Smooth muscle cell (in vitro differentiated cells): Measurements from ENCODE around the gene C1QTNF6. TPM values are rescaled to one million over a fixed set of nuclear protein-coding genes. Genes with fewer than 3 reads are reported as not detected.

ENCODE experiments used
- DNase-seq: peaks from one replicate; lab custom pipeline; 2025; ENCODE audit not compliant: unreplicated experiment; lab: John Stamatoyannopoulos, UW
- H2AFZ ChIP-seq: fragments of 200-600 bp; sonication (generic); 2 replicates; pipeline ENCODE4 v1.6.0; 2016; ENCODE audit warnings: antibody characterized with exemption, low read depth, mild to moderate bottlenecking
- H3F3A ChIP-seq: fragments of 200-600 bp; sonication (generic); 2 replicates; pipeline ENCODE4 v1.6.0; 2017; ENCODE audit warnings: antibody characterized with exemption, low read depth
- H3K27ac ChIP-seq: fragments of 200-600 bp; sonication (generic); 2 replicates; pipeline ENCODE4 v1.5.1; 2016; ENCODE audit warnings: low read depth, mild to moderate bottlenecking
- H3K27me3 ChIP-seq: fragments of 200-600 bp; sonication (generic); 2 replicates; pipeline ENCODE4 v1.6.1; 2016; ENCODE audit warnings: low read depth, mild to moderate bottlenecking
- H3K36me3 ChIP-seq: fragments of 200-600 bp; sonication (generic); 2 replicates; pipeline ENCODE4 v1.5.1; 2016; ENCODE audit warnings: low read depth
- H3K4me1 ChIP-seq: fragments of 200-600 bp; sonication (generic); 2 replicates; pipeline ENCODE4 v1.5.1; 2016; ENCODE audit warnings: low read depth
- H3K4me2 ChIP-seq: fragments of 200-600 bp; sonication (generic); 2 replicates; pipeline ENCODE4 v1.6.0; 2016; ENCODE audit warnings: mild to moderate bottlenecking
- H3K4me3 ChIP-seq: fragments of 200-600 bp; sonication (generic); 2 replicates; pipeline ENCODE4 v1.5.1; 2016; ENCODE audit warnings: mild to moderate bottlenecking
- H3K79me2 ChIP-seq: fragments of 200-600 bp; sonication (generic); 2 replicates; pipeline ENCODE4 v1.6.0; 2016; ENCODE audit warnings: low read depth, mild to moderate bottlenecking
- H3K9ac ChIP-seq: fragments of 200-600 bp; sonication (generic); 2 replicates; pipeline ENCODE4 v1.6.0; 2016; ENCODE audit warnings: low read depth
- H3K9me3 ChIP-seq: fragments of 200-600 bp; sonication (generic); replicated peaks from 2 replicates; pipeline ENCODE4 v1.5.1; 2016; ENCODE audit warnings: low read depth
- H4K20me1 ChIP-seq: fragments of 200-600 bp; sonication (generic); 2 replicates; pipeline ENCODE4 v1.6.0; 2016; ENCODE audit warnings: low read depth
- WGBS: methylation state at CpG from one replicate; pipeline ENCODE4 v1.1.7; 2016; ENCODE audit warnings: low lambda C conversion rate; 5-methylcytosine and 5-hydroxymethylcytosine counted together
- polyA plus RNA-seq: library from polyadenylated mRNA; unstranded; fragments of >200 nt; fragmentation: Nextera tagmentation; extraction: Ambion mirVana; gene quantifications from 2 replicates; pipeline ENCODE4 v1.2.1, GENCODE V29; 2016
- total RNA-seq: library from RNA; depleted of rRNA; stranded (reverse); fragments of >200 nt; gene quantifications from 2 replicates; pipeline ENCODE4 v1.2.3, GENCODE V29; 2014
- TF ChIP-seq, protein P1 (sequence below): fragments of 200-600 bp; sonication (generic); IDR thresholded peaks from 2 replicates; pipeline ENCODE4 v1.5.1; 2017; ENCODE audit warnings: borderline replicate concordance, mild to moderate bottlenecking, antibody characterized with exemption; ENCODE audit not compliant: insufficient read depth, poor library complexity, severe bottlenecking

Gene C1QTNF6
- total and polyA plus RNA-seq, 2 experiments from 2014 or later, result 14.3 to 26.8 TPM

DNA sequence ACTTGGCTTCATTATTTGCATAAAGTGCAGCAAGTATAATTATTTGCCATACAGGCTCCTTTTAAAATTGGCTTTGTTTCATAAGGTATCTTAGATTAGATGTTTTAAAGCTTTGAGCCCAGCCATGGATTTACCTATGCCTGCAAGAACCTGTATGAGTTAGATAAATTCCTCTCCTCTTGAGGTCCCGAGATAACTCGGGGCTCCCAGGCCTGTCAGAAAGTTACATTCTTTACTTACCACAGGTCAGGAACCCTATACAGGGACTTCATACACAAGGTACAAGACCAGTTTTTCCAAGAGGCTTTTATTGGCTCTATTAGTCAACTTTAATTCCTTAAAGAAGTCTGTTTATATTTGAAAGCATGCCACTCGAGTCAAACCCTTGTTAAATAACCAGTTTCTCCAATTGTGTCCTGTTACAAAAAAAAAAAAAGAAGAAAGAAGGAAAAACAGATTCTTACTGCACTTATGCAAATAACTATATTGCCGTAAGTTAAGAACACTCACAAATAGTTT is 2.3 kb upstream of the C1QTNF6 start:
- Histone ChIP-seq H2AFZ (no peak overlapping the region), H3K4me1 (peaks cover 35% of the 10 kb centered on the region), H3K9ac (no peak overlapping the region), H3K36me3 (no peaks in the 10 kb centered on the region), H3K79me2 (no peaks in the 10 kb centered on the region), H4K20me1 (no peaks in the 10 kb centered on the region), H3K4me2 (peak overlapping the region; percentile 23), H3K4me3 (no peak overlapping the region), H3F3A (peaks cover 3% of the 10 kb centered on the region), H3K27me3 (no peaks in the 10 kb centered on the region), H3K27ac (peak overlapping the region; percentile 80), H3K9me3 (no peaks in the 10 kb centered on the region)
- 51% methylated on average over 4 of the region's 4 CpGs for WGBS
- DNase-seq, result no peak
- TF ChIP-seq, protein P1, sequence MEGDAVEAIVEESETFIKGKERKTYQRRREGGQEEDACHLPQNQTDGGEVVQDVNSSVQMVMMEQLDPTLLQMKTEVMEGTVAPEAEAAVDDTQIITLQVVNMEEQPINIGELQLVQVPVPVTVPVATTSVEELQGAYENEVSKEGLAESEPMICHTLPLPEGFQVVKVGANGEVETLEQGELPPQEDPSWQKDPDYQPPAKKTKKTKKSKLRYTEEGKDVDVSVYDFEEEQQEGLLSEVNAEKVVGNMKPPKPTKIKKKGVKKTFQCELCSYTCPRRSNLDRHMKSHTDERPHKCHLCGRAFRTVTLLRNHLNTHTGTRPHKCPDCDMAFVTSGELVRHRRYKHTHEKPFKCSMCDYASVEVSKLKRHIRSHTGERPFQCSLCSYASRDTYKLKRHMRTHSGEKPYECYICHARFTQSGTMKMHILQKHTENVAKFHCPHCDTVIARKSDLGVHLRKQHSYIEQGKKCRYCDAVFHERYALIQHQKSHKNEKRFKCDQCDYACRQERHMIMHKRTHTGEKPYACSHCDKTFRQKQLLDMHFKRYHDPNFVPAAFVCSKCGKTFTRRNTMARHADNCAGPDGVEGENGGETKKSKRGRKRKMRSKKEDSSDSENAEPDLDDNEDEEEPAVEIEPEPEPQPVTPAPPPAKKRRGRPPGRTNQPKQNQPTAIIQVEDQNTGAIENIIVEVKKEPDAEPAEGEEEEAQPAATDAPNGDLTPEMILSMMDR, result no peak

- H3F3A ChIP-seq, result peaks cover 3% of the 10 kb centered on the region
- H3K27me3 ChIP-seq, result no peaks in the 10 kb centered on the region
- TF ChIP-seq, protein P1, result no peak
- H3K4me2 ChIP-seq, result peak overlapping the region; percentile 80
- no peaks in the 10 kb centered on the region for H3K79me2 ChIP-seq
- H3K4me1 ChIP-seq, result peaks cover 35% of the 10 kb centered on the region
- H4K20me1 ChIP-seq, result no peaks in the 10 kb centered on the region
- WGBS, result 31% methylated on average over 2 of the region's 2 CpGs
- no peaks in the 10 kb centered on the region for H3K9me3 ChIP-seq
- H3K9ac ChIP-seq, result peak overlapping the region; percentile 42
- no peak for DNase-seq
- H2AFZ ChIP-seq, result no peak overlapping the region
- no peak overlapping the region for H3K4me3 ChIP-seq
- H3K36me3 ChIP-seq, result no peaks in the 10 kb centered on the region
- peak overlapping the region; percentile 80 for H3K27ac ChIP-seq
Observed at GRCh38 chr22:37188901-37189466, 937 bp upstream of the C1QTNF6 start.

- H3K79me2 ChIP-seq, result no peaks in the 10 kb centered on the region
- H3K4me2 ChIP-seq, result peak overlapping the region; percentile 80
- no peaks in the 10 kb centered on the region for H4K20me1 ChIP-seq
- H3K4me1 ChIP-seq, result peaks cover 35% of the 10 kb centered on the region
- peak overlapping the region; percentile 80 for H3K27ac ChIP-seq
- no peaks in the 10 kb centered on the region for H3F3A ChIP-seq
- peak overlapping the region; percentile 44 for H3K4me3 ChIP-seq
- WGBS, result 2% methylated on average over 5 of the region's 5 CpGs
- DNase-seq, result no peak
- peak overlapping the region; percentile 59 for H3K9ac ChIP-seq
- H2AFZ ChIP-seq, result peak overlapping the region; percentile 61
- no peaks in the 10 kb centered on the region for H3K36me3 ChIP-seq
- no peaks in the 10 kb centered on the region for H3K27me3 ChIP-seq
- H3K9me3 ChIP-seq, result no peaks in the 10 kb centered on the region
- TF ChIP-seq, protein P1, result no peak
Observed at GRCh38 chr22:37187552-37187890, 526 bp downstream of the C1QTNF6 start.

DNA sequence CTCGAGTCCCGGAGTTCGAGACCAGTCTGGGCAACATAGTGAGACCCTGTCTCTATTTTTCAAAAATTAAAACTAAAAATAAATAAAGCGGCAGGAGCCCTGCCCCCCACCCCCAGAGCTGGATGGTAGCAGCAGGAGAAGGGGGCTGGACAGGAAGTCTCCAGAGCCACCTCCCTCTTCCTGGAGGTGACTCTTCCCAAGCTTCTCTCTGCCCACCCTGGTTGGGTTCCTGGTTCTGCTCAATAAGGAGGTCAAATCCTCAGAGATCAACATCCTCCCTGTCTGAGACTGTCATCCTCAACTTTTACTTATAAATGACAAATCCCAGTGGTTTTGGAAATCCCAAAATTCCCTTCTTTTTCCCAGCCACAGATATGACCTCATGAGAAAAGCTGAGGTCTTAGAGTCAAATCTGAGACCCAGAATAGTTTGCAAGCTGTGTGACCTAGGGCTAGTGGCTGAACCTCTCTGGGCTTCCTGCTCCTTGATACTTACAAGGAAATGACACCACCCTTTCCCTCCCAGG is 987 bp downstream of the C1QTNF6 start:
- DNase-seq, result no peak
- H3K9ac ChIP-seq, result peak overlapping the region; percentile 59
- H3K9me3 ChIP-seq, result no peaks in the 10 kb centered on the region
- no peaks in the 10 kb centered on the region for H3K27me3 ChIP-seq
- no peaks in the 10 kb centered on the region for H3F3A ChIP-seq
- no peaks in the 10 kb centered on the region for H4K20me1 ChIP-seq
- H3K4me3 ChIP-seq, result peak overlapping the region; percentile 44
- H3K36me3 ChIP-seq, result no peaks in the 10 kb centered on the region
- 75% methylated on average over 4 of the region's 4 CpGs for WGBS
- no peaks in the 10 kb centered on the region for H3K79me2 ChIP-seq
- H3K4me1 ChIP-seq, result peaks cover 35% of the 10 kb centered on the region
- TF ChIP-seq, protein P1, result no peak
- no peak overlapping the region for H2AFZ ChIP-seq
- peak overlapping the region; percentile 80 for H3K27ac ChIP-seq
- H3K4me2 ChIP-seq, result peak overlapping the region; percentile 80
